Prostate gland (tissue), 2 donors: ENCODE measurements around the gene NR6A1.

Experiments
- POLR2A ChIP-seq: fragments of 450-650 bp; IDR thresholded peaks from one replicate; pipeline ENCODE4 v1.6.1; 2016; ENCODE audit warnings: antibody characterized with exemption, mild to moderate bottlenecking
- TF ChIP-seq, protein P1 (sequence below), 4 experiments: fragments of 200-600 bp in 2 of 4; fragments of 450-650 bp in 2 of 4; sonication (generic) in 2 of 4; IDR thresholded peaks; 1 replicate in 3 of 4; 2 replicates in 1 of 4; pipeline ENCODE4 v1.5.1; 2016 to 2019; ENCODE audit warnings: antibody characterized with exemption in 4 of 4, mild to moderate bottlenecking in 2 of 4, moderate library complexity in 2 of 4

DNA sequence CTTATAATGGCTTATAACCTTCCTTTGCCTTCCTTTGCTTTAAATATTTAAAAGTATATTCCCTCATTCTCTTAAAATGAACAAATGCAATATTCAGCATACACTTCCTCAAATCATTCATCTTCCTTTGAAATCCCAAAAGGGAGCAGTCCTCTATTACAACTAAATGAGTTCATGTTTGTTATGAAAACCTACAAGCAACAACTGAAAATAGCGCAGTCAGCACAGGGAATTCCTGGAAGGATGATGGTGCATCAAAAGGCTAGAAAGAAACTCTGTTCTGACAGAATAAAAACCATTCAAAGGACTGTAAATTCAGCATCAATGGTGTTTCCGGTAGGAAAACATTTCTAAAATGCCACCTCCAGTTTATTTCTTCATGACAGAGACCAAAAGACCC lies 3.3 kb downstream of the NR6A1 start:
- TF ChIP-seq, protein P1, sequence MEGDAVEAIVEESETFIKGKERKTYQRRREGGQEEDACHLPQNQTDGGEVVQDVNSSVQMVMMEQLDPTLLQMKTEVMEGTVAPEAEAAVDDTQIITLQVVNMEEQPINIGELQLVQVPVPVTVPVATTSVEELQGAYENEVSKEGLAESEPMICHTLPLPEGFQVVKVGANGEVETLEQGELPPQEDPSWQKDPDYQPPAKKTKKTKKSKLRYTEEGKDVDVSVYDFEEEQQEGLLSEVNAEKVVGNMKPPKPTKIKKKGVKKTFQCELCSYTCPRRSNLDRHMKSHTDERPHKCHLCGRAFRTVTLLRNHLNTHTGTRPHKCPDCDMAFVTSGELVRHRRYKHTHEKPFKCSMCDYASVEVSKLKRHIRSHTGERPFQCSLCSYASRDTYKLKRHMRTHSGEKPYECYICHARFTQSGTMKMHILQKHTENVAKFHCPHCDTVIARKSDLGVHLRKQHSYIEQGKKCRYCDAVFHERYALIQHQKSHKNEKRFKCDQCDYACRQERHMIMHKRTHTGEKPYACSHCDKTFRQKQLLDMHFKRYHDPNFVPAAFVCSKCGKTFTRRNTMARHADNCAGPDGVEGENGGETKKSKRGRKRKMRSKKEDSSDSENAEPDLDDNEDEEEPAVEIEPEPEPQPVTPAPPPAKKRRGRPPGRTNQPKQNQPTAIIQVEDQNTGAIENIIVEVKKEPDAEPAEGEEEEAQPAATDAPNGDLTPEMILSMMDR (IDR thresholded peaks at IDR 0.05): no peak
- TF ChIP-seq POLR2A: no peak
